ENCODE measurements around the gene SLC17A3. TPM values are rescaled to one million over a fixed set of nuclear protein-coding genes. Genes with fewer than 3 reads are reported as not detected.

The SLC17A3 gene
- not detected in 2 replicates for total RNA-seq

GRCh38 chr6:25874118-25874517 lies at the start of gene SLC17A3:
SLC17A3 (minus strand) TSS chr6:25874243; CDS start chr6:25868387, 5,856 bp downstream.

DNA sequence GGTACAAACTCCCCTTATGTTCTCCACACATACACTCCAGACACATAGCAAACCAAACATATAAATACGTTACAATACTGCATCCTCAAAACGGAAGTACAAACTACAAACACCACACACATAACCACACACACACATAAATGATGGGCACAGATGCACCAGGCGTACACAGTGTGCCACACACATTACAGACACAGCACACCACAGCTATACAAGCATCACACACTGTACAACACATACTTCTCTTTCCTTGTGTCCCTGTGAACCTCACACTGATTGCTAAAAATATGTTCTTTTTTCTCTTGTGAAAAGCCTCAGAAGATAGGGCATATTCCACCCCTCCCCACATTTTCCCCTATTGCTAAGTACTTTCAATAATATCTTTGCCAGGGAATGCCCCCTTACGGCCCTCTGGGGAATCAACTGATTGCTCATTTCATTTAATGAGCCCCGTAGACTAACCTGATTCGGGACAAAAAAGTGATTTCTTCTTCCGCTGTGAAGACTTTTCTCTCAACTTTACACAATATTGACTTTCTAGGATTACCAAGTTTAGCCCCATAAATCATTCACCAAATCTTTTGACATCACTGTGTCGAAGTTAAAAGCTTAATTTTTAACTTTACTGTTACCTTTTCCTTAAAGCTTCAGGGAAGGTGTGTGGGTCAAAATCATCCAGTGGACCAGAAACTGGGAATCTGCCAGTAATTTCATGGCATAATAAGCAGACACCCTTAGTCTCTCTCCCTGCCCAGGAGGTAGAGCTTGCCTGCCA lies 42.3 kb downstream of the SLC17A3 start, which contains the start of gene SLC17A1:
SLC17A1 (minus strand) TSS at position 521 of the 775 bp plus-strand sequence. CDS start 1,495 bp downstream, outside the sequence.

Other genes with a start within 250 kb of the SLC17A3 start
- gene SCGN, start 222.0 kb downstream of the SLC17A3 start, total RNA-seq = not detected in 2 replicates
- gene SLC17A4, start 119.5 kb downstream of the SLC17A3 start, total RNA-seq = not detected in 2 replicates
- gene SLC17A1, start 42.2 kb downstream of the SLC17A3 start, total RNA-seq = not detected in 2 replicates
- not detected in 2 replicates for gene SLC17A2, start 56.4 kb upstream of the SLC17A3 start, total RNA-seq
- 2.5 and 3.0 TPM in 2 replicates for gene TRIM38, start 88.6 kb upstream of the SLC17A3 start, total RNA-seq
- 9.2 and 14.1 TPM in 2 replicates for gene HFE, start 213.2 kb upstream of the SLC17A3 start, total RNA-seq

All from hair follicular keratinocyte (primary cell).